ENCODE measurements around the gene MSH5.
"Not testable (repeated sequence)": the region's sequence is repeated elsewhere in the genome, so short reads cannot be mapped to it uniquely, and the experiment has no call there.

MSH5 gene

GRCh38 chr6:31739639-31740396 is at the start of gene MSH5:
Gene MSH5, plus strand, starts transcription at chr6:31740005. Its CDS starts 462 bp downstream, at chr6:31740467.
- peak; percentile 98 for DNase-seq

GRCh38 chr6:31690231-31691077 is 49.4 kb upstream of the MSH5 start:
- no peak for DNase-seq

GRCh38 chr6:31691078-31691463 is 48.7 kb upstream of the MSH5 start:
- DNase-seq, result no peak

GRCh38 chr6:31691564-31692108 is 48.2 kb upstream of the MSH5 start:
- DNase-seq, result no peak

GRCh38 chr6:31692353-31692752 is 47.5 kb upstream of the MSH5 start:
- DNase-seq, result no peak

- no peak for DNase-seq
Observed at GRCh38 chr6:31692886-31693285, 46.9 kb upstream of the MSH5 start.

- no peak for DNase-seq
Observed at GRCh38 chr6:31693535-31693934, 46.3 kb upstream of the MSH5 start.

GRCh38 chr6:31697555-31697954 is 42.2 kb upstream of the MSH5 start:
- peak; percentile 21 for DNase-seq

GRCh38 chr6:31700740-31701401 is 38.9 kb upstream of the MSH5 start:
- no peak for DNase-seq

GRCh38 chr6:31701666-31702404 is 38.0 kb upstream of the MSH5 start:
- DNase-seq, result no peak

GRCh38 chr6:31702405-31702818 is 37.4 kb upstream of the MSH5 start:
- peak; percentile 44 for DNase-seq

- peak; percentile 97 for DNase-seq
Observed at GRCh38 chr6:31702819-31703716, 36.7 kb upstream of the MSH5 start, which contains the start of gene ABHD16A. Gene ABHD16A, minus strand, starts transcription at chr6:31703324. Its CDS starts 43 bp downstream, at chr6:31703281.

GRCh38 chr6:31705931-31706330 is 33.9 kb upstream of the MSH5 start:
- no peak for DNase-seq

GRCh38 chr6:31706599-31706998 is 33.2 kb upstream of the MSH5 start, which contains the start of gene LY6G6F:
Gene LY6G6F, plus strand, starts transcription at chr6:31706866. Its CDS starts 41 bp downstream, at chr6:31706907.
- no peak for DNase-seq

GRCh38 chr6:31707701-31708100 is 32.1 kb upstream of the MSH5 start:
- DNase-seq, result no peak

GRCh38 chr6:31708224-31708623 is 31.6 kb upstream of the MSH5 start:
- DNase-seq, result no peak

- DNase-seq, result not testable (repeated sequence)
Observed at GRCh38 chr6:31709157-31709556, 30.6 kb upstream of the MSH5 start.

- no peak for DNase-seq
Observed at GRCh38 chr6:31710523-31711219, 29.1 kb upstream of the MSH5 start.

- DNase-seq, result no peak
Observed at GRCh38 chr6:31711233-31711632, 28.6 kb upstream of the MSH5 start.

GRCh38 chr6:31712296-31712695 is 27.5 kb upstream of the MSH5 start:
- no peak for DNase-seq

- DNase-seq, result no peak
Observed at GRCh38 chr6:31713465-31713864, 26.3 kb upstream of the MSH5 start.

Measured in stimulated activated CD4-positive, alpha-beta T cell treated with anti-CD3 and anti-CD28 coated beads, Interleukin-1b, Interleukin-23, amount 100 ng/mL, for 48 hours (primary cell).